ENCODE measurements around the gene FOSL2. TPM values are rescaled to one million over a fixed set of nuclear protein-coding genes. Genes with fewer than 3 reads are reported as not detected.

The FOSL2 gene
- total RNA-seq, 1 donor from 2014 or later: 185 TPM

DNA sequence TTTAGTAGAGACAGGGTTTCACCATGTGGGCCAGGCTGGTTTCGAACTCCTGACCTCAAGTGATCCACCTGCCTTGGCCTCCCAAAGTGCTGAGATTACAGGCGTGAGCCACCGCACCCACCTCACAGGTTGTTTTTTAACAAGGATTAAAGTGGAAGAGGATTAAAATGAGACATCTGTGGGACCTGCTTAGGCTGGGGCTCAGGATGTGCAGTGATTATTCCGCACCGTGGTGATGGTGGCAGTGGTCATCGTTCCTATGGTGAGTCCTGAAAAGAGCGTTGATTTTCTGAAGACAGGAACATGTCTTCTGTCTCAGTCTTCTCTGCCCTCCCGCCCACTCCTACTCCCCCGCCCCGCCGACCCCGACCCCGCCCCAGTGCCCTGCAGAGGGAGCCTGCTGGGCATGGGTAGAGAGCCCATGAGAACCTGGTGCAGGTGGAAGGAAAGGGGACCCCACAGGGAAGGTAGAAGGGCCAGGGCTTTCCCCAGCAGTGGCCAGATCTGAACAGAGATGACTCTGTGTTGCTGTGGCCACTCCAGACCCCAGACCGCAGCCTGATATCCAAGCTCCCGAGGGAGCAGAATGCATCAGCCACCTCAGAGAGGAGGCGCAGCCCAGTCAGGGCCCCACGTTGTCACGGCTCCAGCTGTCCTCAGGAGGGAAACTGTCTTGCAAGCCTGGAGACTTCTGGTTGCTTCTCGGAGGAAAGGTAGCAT, 34.5 kb upstream of the FOSL2 start:
- no peak overlapping the region for H3K27ac ChIP-seq
- H3K4me3 ChIP-seq: no peak overlapping the region
- H3K36me3 ChIP-seq: no peaks in the 10 kb centered on the region
- intact Hi-C loops (cut with DNase I): no loop called here
- DNase-seq (ENCODE audit: low spot score in 2 of 2): no peak
- no peaks in the 10 kb centered on the region for H3K27me3 ChIP-seq
- H3K4me1 ChIP-seq: peaks cover 10 to 16% of the 10 kb centered on the region in 2 donors
- no peaks in the 10 kb centered on the region for H3K9me3 ChIP-seq
- TF ChIP-seq, protein P1, sequence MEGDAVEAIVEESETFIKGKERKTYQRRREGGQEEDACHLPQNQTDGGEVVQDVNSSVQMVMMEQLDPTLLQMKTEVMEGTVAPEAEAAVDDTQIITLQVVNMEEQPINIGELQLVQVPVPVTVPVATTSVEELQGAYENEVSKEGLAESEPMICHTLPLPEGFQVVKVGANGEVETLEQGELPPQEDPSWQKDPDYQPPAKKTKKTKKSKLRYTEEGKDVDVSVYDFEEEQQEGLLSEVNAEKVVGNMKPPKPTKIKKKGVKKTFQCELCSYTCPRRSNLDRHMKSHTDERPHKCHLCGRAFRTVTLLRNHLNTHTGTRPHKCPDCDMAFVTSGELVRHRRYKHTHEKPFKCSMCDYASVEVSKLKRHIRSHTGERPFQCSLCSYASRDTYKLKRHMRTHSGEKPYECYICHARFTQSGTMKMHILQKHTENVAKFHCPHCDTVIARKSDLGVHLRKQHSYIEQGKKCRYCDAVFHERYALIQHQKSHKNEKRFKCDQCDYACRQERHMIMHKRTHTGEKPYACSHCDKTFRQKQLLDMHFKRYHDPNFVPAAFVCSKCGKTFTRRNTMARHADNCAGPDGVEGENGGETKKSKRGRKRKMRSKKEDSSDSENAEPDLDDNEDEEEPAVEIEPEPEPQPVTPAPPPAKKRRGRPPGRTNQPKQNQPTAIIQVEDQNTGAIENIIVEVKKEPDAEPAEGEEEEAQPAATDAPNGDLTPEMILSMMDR (IDR thresholded peaks at IDR 0.05): no peak

DNA sequence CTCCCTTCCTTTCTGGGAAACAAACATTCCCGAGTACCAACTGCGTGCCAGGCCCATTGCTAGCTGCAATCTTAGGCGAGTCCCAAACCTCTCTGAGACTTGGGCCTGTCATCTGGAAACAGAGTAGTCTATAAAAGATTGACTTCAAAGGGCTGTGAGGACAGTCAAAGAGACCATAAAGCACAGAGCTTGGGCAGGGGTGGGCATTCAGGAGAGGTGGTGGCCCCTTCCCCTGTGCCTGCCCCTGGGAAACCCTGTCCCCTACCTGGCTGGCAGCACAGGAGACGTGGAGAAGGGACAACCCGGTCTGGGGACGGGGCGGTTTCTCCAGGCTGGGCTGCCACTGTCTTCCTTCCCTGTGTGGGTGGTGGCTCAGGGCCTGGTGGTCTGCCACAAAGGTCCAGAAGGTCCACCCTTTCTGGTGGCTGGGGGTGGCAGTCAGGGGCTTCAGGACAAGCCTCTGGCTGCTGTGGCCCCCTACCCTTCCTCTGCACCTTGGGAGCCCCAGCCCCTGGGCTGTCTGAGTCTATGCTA, 33.9 kb upstream of the FOSL2 start:
- H3K4me3 ChIP-seq: no peak overlapping the region
- H3K9me3 ChIP-seq: no peaks in the 10 kb centered on the region
- intact Hi-C loops (cut with DNase I): no loop called here
- no peaks in the 10 kb centered on the region for H3K36me3 ChIP-seq
- TF ChIP-seq, protein P1 (IDR thresholded peaks at IDR 0.05): no peak
- H3K4me1 ChIP-seq: peaks cover 10 to 16% of the 10 kb centered on the region in 2 donors
- peak overlapping the region in 1 of 2 donors; percentile 4 for H3K27ac ChIP-seq
- no peak for DNase-seq (ENCODE audit: low spot score in 2 of 2)
- H3K27me3 ChIP-seq: no peaks in the 10 kb centered on the region

DNA sequence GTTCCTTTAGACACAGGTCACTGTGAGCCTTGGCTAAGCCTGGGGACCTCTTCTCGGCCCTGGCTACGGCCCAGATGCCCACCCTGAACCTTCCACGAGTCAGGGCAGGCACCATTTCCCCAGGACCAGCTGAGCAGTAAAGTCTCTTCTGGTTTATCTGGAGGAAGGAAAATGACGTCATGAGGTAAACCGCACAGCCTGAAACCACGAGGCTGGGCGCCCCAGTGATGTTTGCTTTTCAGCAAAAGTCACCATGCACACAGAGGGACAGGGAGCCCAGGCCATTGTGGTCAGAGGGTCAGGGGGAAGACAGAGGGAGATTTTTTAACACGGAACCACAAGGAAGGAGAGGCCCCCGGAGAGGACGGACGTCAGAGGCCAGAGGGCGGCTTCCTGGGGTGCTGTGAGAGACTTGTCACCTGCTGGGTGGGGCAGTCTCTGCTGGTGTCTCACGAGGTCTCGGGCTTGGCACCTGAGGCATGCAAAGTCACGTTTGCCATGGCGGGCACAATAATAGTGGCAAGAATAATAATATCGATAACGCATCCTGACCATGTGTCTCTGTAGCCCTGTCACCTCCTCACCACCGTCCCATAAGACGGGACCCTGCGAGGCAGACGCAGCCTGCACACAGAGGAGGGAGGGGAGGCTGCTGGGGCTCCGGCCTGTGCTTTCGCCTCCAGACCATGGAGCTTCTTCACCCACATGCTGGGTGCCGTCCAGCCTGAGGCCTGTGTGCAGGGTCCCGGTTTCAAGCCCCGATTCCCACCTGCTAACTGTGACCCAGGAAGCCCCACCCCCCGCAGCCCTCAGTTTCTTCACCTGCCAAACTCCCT, 33.2 kb upstream of the FOSL2 start:
- DNase-seq (ENCODE audit: low spot score in 2 of 2): peak; percentile 52 to 83
- Histone ChIP-seq H3K4me3 (no peak overlapping the region), H3K4me1 (peaks cover 10 to 16% of the 10 kb centered on the region in 2 donors), H3K36me3 (no peaks in the 10 kb centered on the region), H3K9me3 (no peaks in the 10 kb centered on the region), H3K27me3 (no peaks in the 10 kb centered on the region), H3K27ac (peak overlapping the region in 1 of 2 donors; percentile 4)
- intact Hi-C loops (cut with DNase I): no loop called here
- TF ChIP-seq, protein P1 (IDR thresholded peaks at IDR 0.05): no peak

DNA sequence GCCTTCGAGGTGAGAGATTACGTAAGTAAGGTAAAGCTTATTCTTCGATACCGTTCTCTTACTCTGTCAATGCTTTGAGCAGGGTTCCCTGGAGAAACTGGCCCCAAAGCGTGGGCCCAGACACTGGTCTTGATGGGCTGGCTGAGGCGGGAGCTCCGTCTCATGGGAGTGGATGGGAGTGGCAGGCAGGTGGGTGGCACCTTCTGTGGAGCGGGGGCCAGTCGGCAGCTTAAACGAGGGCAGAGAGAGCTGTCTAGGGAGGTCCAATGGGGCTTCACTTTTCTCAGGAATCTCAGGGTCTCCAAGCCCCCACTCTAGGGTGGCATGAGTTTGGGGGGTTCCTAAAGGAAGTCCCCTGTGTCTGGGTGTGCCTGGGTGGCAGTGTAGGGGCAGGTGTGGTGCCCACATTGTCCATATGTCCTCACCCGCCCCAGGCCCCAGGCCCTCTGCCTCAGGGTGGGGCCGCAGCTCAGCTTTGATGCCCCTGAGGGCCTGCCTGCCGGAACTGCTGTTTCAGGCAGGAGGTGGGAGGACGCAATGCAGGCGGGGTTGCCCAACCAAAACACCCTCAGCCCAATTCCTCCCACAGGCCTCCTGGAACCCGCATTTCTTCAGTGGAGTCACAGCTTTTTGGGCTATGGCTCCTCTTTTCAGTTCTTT, 32.5 kb upstream of the FOSL2 start:
- no peaks in the 10 kb centered on the region for H3K27me3 ChIP-seq
- TF ChIP-seq, protein P1 (IDR thresholded peaks at IDR 0.05): no peak
- H3K36me3 ChIP-seq: no peaks in the 10 kb centered on the region
- no peak overlapping the region for H3K27ac ChIP-seq
- no peak for DNase-seq (ENCODE audit: low spot score in 2 of 2)
- no peak overlapping the region for H3K4me3 ChIP-seq
- peaks cover 10 to 16% of the 10 kb centered on the region in 2 donors for H3K4me1 ChIP-seq
- H3K9me3 ChIP-seq: no peaks in the 10 kb centered on the region
- intact Hi-C loops (cut with DNase I): no loop called here

DNA sequence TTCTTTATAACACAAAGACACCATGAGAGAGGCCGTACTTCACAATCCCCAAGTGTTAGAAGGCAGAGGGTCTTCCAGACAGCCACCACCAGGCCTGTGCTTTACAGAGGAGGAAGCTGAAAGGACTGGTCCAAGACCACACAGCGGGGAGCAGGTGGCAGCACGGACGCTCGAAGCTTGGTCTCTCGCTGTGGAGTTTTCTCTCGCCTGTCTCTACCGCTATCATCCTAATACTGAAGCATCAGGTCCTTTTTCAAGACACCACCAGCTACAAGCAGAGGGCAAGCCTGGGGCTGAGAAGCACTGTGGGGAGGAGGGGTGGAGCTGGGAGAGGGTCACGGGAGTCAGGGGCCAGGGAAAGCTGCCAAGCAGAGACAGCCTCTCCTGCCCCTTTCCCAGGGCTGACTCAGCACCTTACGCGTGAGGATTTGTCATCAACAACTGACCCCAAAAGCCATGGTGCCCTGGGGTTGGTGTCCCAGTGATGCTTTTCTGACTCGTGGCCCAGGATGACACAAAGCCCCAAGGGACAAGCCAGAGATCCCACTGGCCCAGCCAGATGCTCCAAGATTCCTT, 31.9 kb upstream of the FOSL2 start:
- Histone ChIP-seq H3K4me3 (no peak overlapping the region), H3K4me1 (peaks cover 5 to 11% of the 10 kb centered on the region in 2 donors), H3K27ac (no peak overlapping the region), H3K9me3 (no peaks in the 10 kb centered on the region), H3K27me3 (no peaks in the 10 kb centered on the region), H3K36me3 (no peaks in the 10 kb centered on the region)
- intact Hi-C loops (cut with DNase I): no loop called here
- no peak for DNase-seq (ENCODE audit: low spot score in 2 of 2)
- TF ChIP-seq, protein P1 (IDR thresholded peaks at IDR 0.05): no peak

All from ascending aorta (tissue), 2 donors.